Tibial nerve (tissue), 4 donors: ENCODE data around the gene ATG101. TPM values are rescaled to one million over a fixed set of nuclear protein-coding genes. Genes with fewer than 3 reads are reported as not detected.

Experiments
- DNase-seq, 2 donors: peaks; one replicate each; pipeline ENCODE4 v3.0.0-alpha.2; 2019; ENCODE audit warnings: low spot score in 2 of 2
- H3K27ac ChIP-seq, 4 donors: fragments of 200-600 bp; sonication (generic) in 3 of 4; one replicate each; pipeline ENCODE4 v1.5.1; 2017 to 2019; ENCODE audit warnings: mild to moderate bottlenecking in 1 of 4
- H3K27me3 ChIP-seq, 2 donors: fragments of 200-600 bp; sonication (generic) in 1 of 2; one replicate each; pipeline versions ENCODE4 v1.5.1 to v1.6.0; 2017 to 2019
- H3K36me3 ChIP-seq, 3 donors: fragments of 200-600 bp; sonication (generic); one replicate each; pipeline ENCODE4 v1.5.1; 2018 to 2019
- H3K4me1 ChIP-seq, 4 donors: fragments of 200-600 bp; sonication (generic) in 3 of 4; one replicate each; pipeline ENCODE4 v1.5.1; 2017 to 2019
- H3K4me3 ChIP-seq, 4 donors: fragments of 200-600 bp; sonication (generic) in 3 of 4; one replicate each; pipeline ENCODE4 v1.5.1; 2017 to 2019; ENCODE audit warnings: mild to moderate bottlenecking in 1 of 4, moderate library complexity in 1 of 4
- H3K9me3 ChIP-seq, 4 donors: fragments of 200-600 bp; sonication (generic) in 3 of 4; one replicate each; pipeline ENCODE4 v1.5.1; 2017 to 2019
- CTCF ChIP-seq, 5 experiments: fragments of 200-600 bp in 3 of 5; fragments of 450-650 bp in 2 of 5; sonication (generic) in 3 of 5; IDR thresholded peaks; one replicate each; pipeline ENCODE4 v1.5.1; 2016 to 2019; ENCODE audit warnings: antibody characterized with exemption in 5 of 5, mild to moderate bottlenecking in 3 of 5, moderate library complexity in 2 of 5
- EP300 ChIP-seq, 2 donors: sonication (generic); formaldehyde crosslinking; IDR thresholded peaks; one replicate each; pipeline ENCODE4 v1.6.1; 2017; ENCODE audit warnings: antibody characterized with exemption in 2 of 2, mild to moderate bottlenecking in 1 of 2
- POLR2A ChIP-seq, 2 donors: fragments of 450-650 bp; IDR thresholded peaks; one replicate each; pipeline ENCODE4 v1.6.1; 2017; ENCODE audit warnings: antibody characterized with exemption in 2 of 2, mild to moderate bottlenecking in 2 of 2, moderate library complexity in 2 of 2
- WGBS, 2 donors: methylation state at CpG; one replicate each; pipeline ENCODE4 v1.1.5; 2018; 5-methylcytosine and 5-hydroxymethylcytosine counted together
- total RNA-seq, 4 donors: library from RNA; depleted of rRNA; stranded (reverse); fragments of >200 nt; gene quantifications; one replicate each; pipeline ENCODE4 v1.1.0, GENCODE V29; 2016

The ATG101 gene
- total RNA-seq, 4 donors from 2014 or later: 32.6 to 49.6 (median 37.5) TPM

GRCh38 chr12:52078276-52078675, 8.5 kb downstream of the ATG101 start:
- Histone ChIP-seq H3K9me3 (no peaks in the 10 kb centered on the region), H3K27me3 (no peaks in the 10 kb centered on the region), H3K4me1 (peaks cover 0 to 59% (median 34%) of the 10 kb centered on the region in 4 donors), H3K4me3 (no peak overlapping the region), H3K27ac (peak overlapping the region in 1 of 4 donors; percentile 34), H3K36me3 (peaks cover 6 to 71% (median 6%) of the 10 kb centered on the region in 3 donors)
- DNase-seq: no peak
- WGBS, 2 donors: 74 to 85% methylated on average over 3 of the region's 3 CpGs
- TF ChIP-seq CTCF (IDR thresholded peaks at IDR 0.05) (no peak), EP300 (IDR thresholded peaks at IDR 0.05) (no peak), POLR2A (IDR thresholded peaks at IDR 0.05) (no peak)

GRCh38 chr12:52079576-52080402, 10.0 kb downstream of the ATG101 start, which contains the start of gene SMIM41:
SMIM41 (plus strand) TSS chr12:52079704; CDS start chr12:52079780, 76 bp downstream.
- H3K27me3 ChIP-seq: no peaks in the 10 kb centered on the region
- H3K36me3 ChIP-seq: peaks cover 0 to 56% (median 6%) of the 10 kb centered on the region in 3 donors
- peaks cover 0 to 48% (median 32%) of the 10 kb centered on the region in 4 donors for H3K4me1 ChIP-seq
- no peaks in the 10 kb centered on the region for H3K9me3 ChIP-seq
- TF ChIP-seq EP300 (IDR thresholded peaks at IDR 0.05): no peak
- TF ChIP-seq POLR2A (IDR thresholded peaks at IDR 0.05): no peak
- no peak for TF ChIP-seq CTCF (IDR thresholded peaks at IDR 0.05)
- peak within 1 kb of the TSS; percentile 35 to 93 (median 86) for H3K27ac ChIP-seq
- WGBS, 2 donors: 52 to 73% methylated on average over 53 to 71 of the region's 87 CpGs
- no peak for DNase-seq
- H3K4me3 ChIP-seq: peak within 1 kb of the TSS in 3 of 4 donors; percentile 21 to 37 (median 24)

- Histone ChIP-seq H3K36me3 (peaks cover 0 to 47% (median 6%) of the 10 kb centered on the region in 3 donors), H3K27me3 (no peaks in the 10 kb centered on the region), H3K9me3 (no peaks in the 10 kb centered on the region), H3K27ac (peak overlapping the region; percentile 80 to 93 (median 86)), H3K4me3 (peak overlapping the region in 3 of 4 donors; percentile 21 to 37 (median 24)), H3K4me1 (peaks cover 0 to 47% (median 32%) of the 10 kb centered on the region in 4 donors)
- 53 to 68% methylated on average over 10 of the region's 10 CpGs for WGBS, 2 donors
- no peak for DNase-seq
- no peak for TF ChIP-seq CTCF (IDR thresholded peaks at IDR 0.05)
- TF ChIP-seq POLR2A (IDR thresholded peaks at IDR 0.05): no peak
- TF ChIP-seq EP300 (IDR thresholded peaks at IDR 0.05): no peak
Measured at GRCh38 chr12:52080403-52081251, 10.8 kb downstream of the ATG101 start.

GRCh38 chr12:52081263-52081733, 11.5 kb downstream of the ATG101 start:
- WGBS, 2 donors: 27% methylated on average over 8 to 9 of the region's 9 CpGs
- H3K9me3 ChIP-seq: no peaks in the 10 kb centered on the region
- H3K27ac ChIP-seq: peak overlapping the region; percentile 80 to 93 (median 86)
- H3K27me3 ChIP-seq: no peaks in the 10 kb centered on the region
- H3K4me3 ChIP-seq: peak overlapping the region in 3 of 4 donors; percentile 1 to 37 (median 27)
- TF ChIP-seq EP300 (IDR thresholded peaks at IDR 0.05) (no peak), POLR2A (IDR thresholded peaks at IDR 0.05) (no peak), CTCF (IDR thresholded peaks at IDR 0.05) (no peak)
- H3K36me3 ChIP-seq: peaks cover 0 to 41% (median 6%) of the 10 kb centered on the region in 3 donors
- peaks cover 0 to 50% (median 32%) of the 10 kb centered on the region in 4 donors for H3K4me1 ChIP-seq
- DNase-seq: no peak
